K562 (cell line): ENCODE results near the gene IL17RA. TPM values are rescaled to one million over a fixed set of nuclear protein-coding genes. Genes with fewer than 3 reads are reported as not detected.
A peak's percentile ranks its signal among the peaks of the same experiment; 100 is the strongest.

Source experiments
- ATAC-seq: fragments of 200-7000 bp; cut with Tn5 transposase; 3 replicates; pipeline ENCODE4 v1.9.1; 2020; ENCODE audit warnings: moderate library complexity
- BruUV-seq: library from RNA; stranded (reverse); fragments of 400-500 nt; replicated peaks from 2 replicates; lab custom pipeline; 2021; lab: Mats Ljungman, UMichigan
- CTCF ChIA-PET: fragments of 300-600 bp; formaldehyde crosslinking; extraction: SDS; loops from one replicate; lab custom pipeline; 2021; ENCODE audit warnings: low intra/inter-chr PET ratio; lab: Yijun Ruan, JAX
- POLR2A ChIA-PET: fragments of 300-600, 350-650 bp; sonication (Branson Sonifier 250); formaldehyde crosslinking; extraction: SDS; loops from one replicate; lab custom pipeline; 2021; ENCODE audit warnings: antibody characterized with exemption, inconsistent platforms; lab: Yijun Ruan, JAX
- DNase-seq, 4 experiments: peaks; one replicate each; pipeline versions ENCODE4 v3.0.0 to v3.0.0-alpha.2; 2011 to 2018; ENCODE audit warnings: low spot score in 3 of 4, mixed read lengths in 3 of 4; ENCODE audit errors: extremely low read depth in 1 of 4
- FAIRE-seq: peaks from 2 replicates; lab custom pipeline; 2011; peaks lifted over from hg19 to GRCh38; lab: Jason Lieb, UNC
- H2AFZ ChIP-seq: 2 replicates; pipeline ENCODE4 v1.6.0; 2011; ENCODE audit warnings: low read depth, low read length, control low read depth, inconsistent platforms
- H3K27ac ChIP-seq: fragments of 200-600 bp; 3 replicates; pipeline ENCODE4 v1.8.0; 2011; ENCODE audit warnings: low read depth, mild to moderate bottlenecking, control low read depth, inconsistent platforms, low read length, moderate library complexity, mixed read lengths; ENCODE audit errors: extremely low read depth
- H3K27me3 ChIP-seq, 2 experiments: fragments of 300-600 bp in 1 of 2; 2 replicates in 1 of 2; 3 replicates in 1 of 2; pipeline versions ENCODE4 v1.6.0 to v1.8.0; 2011; ENCODE audit warnings: inconsistent platforms in 2 of 2, low read length in 2 of 2, mild to moderate bottlenecking in 1 of 2, mixed read lengths in 1 of 2, moderate library complexity in 1 of 2; ENCODE audit not compliant: control insufficient read depth in 2 of 2, insufficient read depth in 2 of 2
- H3K36me3 ChIP-seq: fragments of 300-600 bp; 3 replicates; pipeline ENCODE4 v1.8.0; 2011; ENCODE audit warnings: mild to moderate bottlenecking, low read length, inconsistent platforms; ENCODE audit not compliant: control insufficient read depth, insufficient read depth
- H3K4me1 ChIP-seq, 2 experiments: fragments of 200-600 bp in 1 of 2; replicated peaks in 1 of 2; 2 replicates in 1 of 2; 3 replicates in 1 of 2; pipeline versions ENCODE4 v1.5.1 to v1.8.0; 2011; ENCODE audit warnings: inconsistent platforms in 2 of 2, low read length in 2 of 2, mild to moderate bottlenecking in 1 of 2, mixed read lengths in 1 of 2, moderate library complexity in 1 of 2; ENCODE audit not compliant: control insufficient read depth in 2 of 2, insufficient read depth in 2 of 2
- H3K4me2 ChIP-seq: 2 replicates; pipeline ENCODE4 v1.6.1; 2011; ENCODE audit warnings: low read length, control low read depth, inconsistent platforms, mixed read lengths; ENCODE audit not compliant: insufficient read depth
- H3K4me3 ChIP-seq: fragments of 200-600 bp; sonication (generic), shearing (Covaris generic); 2 replicates; pipeline ENCODE4 v1.5.1; 2016; ENCODE audit warnings: control low read depth, inconsistent platforms
- H3K79me2 ChIP-seq: fragments of 200-600 bp; 3 replicates; pipeline ENCODE4 v1.8.0; 2011; ENCODE audit warnings: low read length, inconsistent platforms; ENCODE audit not compliant: control insufficient read depth, insufficient read depth
- H3K9ac ChIP-seq, 2 experiments: 2 replicates each; pipeline versions ENCODE4 v1.6.0 to v1.6.1; 2011; ENCODE audit warnings: low read depth in 2 of 2, low read length in 2 of 2, control low read depth in 1 of 2, inconsistent platforms in 1 of 2, mild to moderate bottlenecking in 1 of 2, mixed read lengths in 1 of 2; ENCODE audit not compliant: insufficient read depth in 1 of 2
- H3K9me1 ChIP-seq: one replicate; pipeline ENCODE4 v1.6.0; 2011; ENCODE audit warnings: inconsistent platforms, mild to moderate bottlenecking, low read length, moderate library complexity; ENCODE audit not compliant: control insufficient read depth, insufficient read depth
- H3K9me3 ChIP-seq: replicated peaks from 2 replicates; pipeline ENCODE4 v1.5.1; 2011; ENCODE audit warnings: low read depth, low read length, inconsistent platforms; ENCODE audit not compliant: control insufficient read depth, insufficient read depth
- H4K20me1 ChIP-seq: replicated peaks from 2 replicates; pipeline ENCODE4 v1.6.1; 2011; ENCODE audit warnings: low read length, inconsistent platforms, mixed read lengths; ENCODE audit not compliant: control insufficient read depth, insufficient read depth
- NEUROD1 ChIP-seq: fragments of 150-350 bp; IDR thresholded peaks from 2 replicates; pipeline ENCODE4 v1.6.1; 2014; ENCODE audit warnings: borderline replicate concordance, low read length, low read depth; ENCODE audit not compliant: partially characterized antibody
- TSC22D4 ChIP-seq: fragments of 450-650 bp; IDR thresholded peaks from 2 replicates; pipeline ENCODE4 v1.6.1; 2016; ENCODE audit warnings: missing genetic modification characterization, missing biosample characterization, control low read depth
- WGBS: fragments of 100-300 bp; shearing (Covaris generic); methylation state at CpG from one replicate; pipeline ENCODE4 v1.1.6; 2016; ENCODE audit warnings: low coverage, mixed read lengths; ENCODE audit not compliant: insufficient coverage; ENCODE audit errors: missing lambda C conversion rate; 5-methylcytosine and 5-hydroxymethylcytosine counted together
- in situ Hi-C: fragments of 300-500 bp; cut with MboI; formaldehyde crosslinking; loops from 4 replicates; pipeline ENCODE4 v1.15.0; 2018; ENCODE audit warnings: inconsistent platforms, mixed read lengths
- intact Hi-C: fragments of 100-400 bp; cut with micrococcal nuclease; formaldehyde crosslinking; loops from 2 replicates; pipeline ENCODE4 v1.14.2; 2022
- polyA plus RNA-seq, 8 experiments: library from polyadenylated mRNA; depleted of rRNA in 4 of 8; stranded (reverse) in 5 of 8; unstranded in 3 of 8; fragments of >200 nt; fragmentation: Nextera tagmentation in 2 of 8; fragmentation: Illumina TruSeq in 1 of 8; extraction: Ambion mirVana in 2 of 8; extraction: Trizol in 1 of 8; gene quantifications; 2 replicates each; pipeline versions ENCODE4 v1.2.1 to v1.2.3, GENCODE V29; 2011 to 2014; ENCODE audit warnings: inconsistent platforms in 1 of 8, missing spikeins in 1 of 8
- total RNA-seq, 7 experiments: library from RNA; depleted of rRNA in 6 of 7; stranded (reverse); fragments of >200 nt in 6 of 7; fragmentation: Illumina TruSeq in 2 of 7; extraction: Trizol in 2 of 7; gene quantifications; 2 replicates each; pipeline versions ENCODE4 v1.2.1 to v1.2.3, GENCODE V29; 2011 to 2021; ENCODE audit warnings: low replicate concordance in 1 of 7
- TF ChIP-seq, protein P1 (sequence below): fragments of 250-450 bp; sonication (Bioruptor Pico); IDR thresholded peaks from 2 replicates; pipeline ENCODE4 v1.8.0; 2021; ENCODE audit warnings: borderline replicate concordance, mild to moderate bottlenecking, moderate library complexity; ENCODE audit not compliant: poor library complexity, severe bottlenecking
- TF ChIP-seq, protein P2 (sequence below): sonication (generic); formaldehyde crosslinking; IDR thresholded peaks from 2 replicates; pipeline ENCODE4 v1.8.1; 2023; ENCODE audit warnings: missing genetic modification reagents, mild to moderate bottlenecking, borderline replicate concordance
- TF ChIP-seq, protein P3 (sequence below): fragments of 450-650 bp; conservative IDR thresholded peaks from 2 replicates; pipeline ENCODE4 v1.6.1; 2016; ENCODE audit warnings: missing genetic modification characterization, low read depth, mild to moderate bottlenecking, control low read depth, missing compliant biosample characterization

The IL17RA gene
- total and polyA plus RNA-seq, 9 of the 15 experiments (the other 6 are each of a cell fraction or from before 2014, with no cell fraction given): 0.17 to 11.8 (median 3.7) TPM

DNA sequence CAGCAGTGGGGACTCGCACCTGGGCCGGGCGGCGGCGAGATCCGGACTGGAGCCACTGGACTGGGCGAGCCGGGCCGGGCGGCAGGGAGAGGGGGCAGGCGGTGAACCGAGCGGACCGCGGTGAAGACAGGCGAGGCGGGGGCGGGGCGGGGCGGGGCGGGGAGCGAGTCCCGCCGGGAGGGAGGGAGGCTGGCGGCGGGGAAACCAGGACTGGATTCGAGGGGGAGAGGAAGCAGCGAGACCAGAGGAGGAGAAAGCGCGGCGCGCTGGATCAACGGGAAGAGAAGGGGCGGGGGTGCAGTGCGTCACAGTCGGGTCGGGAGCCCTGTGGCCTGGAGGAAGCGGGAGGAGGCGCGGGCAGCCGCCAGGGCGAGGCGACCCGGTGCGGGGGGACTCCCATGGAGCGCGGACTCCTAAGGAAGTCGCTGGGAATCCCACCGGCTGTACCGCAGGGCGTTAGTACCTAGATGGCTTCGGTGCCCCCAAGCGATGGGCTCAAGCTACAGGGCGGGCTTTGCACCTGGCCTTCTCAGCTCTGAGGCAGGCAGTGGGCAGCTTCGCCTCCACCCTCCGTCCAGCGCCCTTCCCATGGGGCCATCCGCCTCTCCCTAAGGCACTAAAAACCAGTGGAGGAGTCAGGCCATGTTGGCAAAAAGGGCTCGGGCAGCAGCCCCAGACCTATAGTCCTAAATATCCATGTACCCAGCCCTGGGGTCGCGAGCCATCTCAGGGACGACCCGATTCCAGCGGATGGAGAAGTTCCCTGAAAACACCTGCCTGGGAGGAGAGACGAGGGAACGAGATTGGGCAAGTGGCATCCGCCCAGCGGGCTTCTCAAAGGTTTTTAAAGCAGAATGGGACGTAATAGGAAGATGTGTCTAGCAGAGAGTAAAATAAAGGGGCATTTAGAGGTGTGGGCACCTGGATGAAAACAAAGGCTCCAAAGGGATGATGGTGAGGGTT, 36.7 kb downstream of the IL17RA start, which contains the start of gene TMEM121B:
Gene TMEM121B, minus strand, starts transcription at position 128 of the 963 bp plus-strand sequence. CDS start 233 bp downstream, outside the sequence.
- POLR2A ChIA-PET: interaction anchor here (0.6 kb wide), 1 partner anchor 42 kb away, joined by 3 read pairs; no protein-coding TSS in a partner anchor
- no peaks in the 10 kb centered on the region for H3K9me3 ChIP-seq
- no TSS peak for BruUV-seq
- H2AFZ ChIP-seq: no peak within 1 kb of the TSS
- DNase-seq (peak; percentile 41 to 81 (median 61)), ATAC-seq (peak; percentile 49), FAIRE-seq (no peak)
- in situ Hi-C loops: no loop called here
- 25% methylated on average over 36 of the region's 69 CpGs for WGBS
- peaks cover 0 to 25% of the 10 kb centered on the region in 2 experiments; a peak in 2 of 5 replicates for H3K4me1 ChIP-seq
- no peaks in the 10 kb centered on the region for H3K9me1 ChIP-seq
- H3K9ac ChIP-seq: no peak within 1 kb of the TSS
- CTCF ChIA-PET: no interaction called here
- no peak within 1 kb of the TSS for H3K27ac ChIP-seq
- no peaks in the 10 kb centered on the region for H3K36me3 ChIP-seq
- intact Hi-C loops: loop anchor here (5.0 kb wide), 1 partner anchor 51 kb away; no protein-coding TSS in a partner anchor
- peaks cover 13% of the 10 kb centered on the region for H4K20me1 ChIP-seq
- H3K4me2 ChIP-seq: no peak within 1 kb of the TSS
- H3K79me2 ChIP-seq: no peaks in the 10 kb centered on the region
- TF ChIP-seq, protein P1, sequence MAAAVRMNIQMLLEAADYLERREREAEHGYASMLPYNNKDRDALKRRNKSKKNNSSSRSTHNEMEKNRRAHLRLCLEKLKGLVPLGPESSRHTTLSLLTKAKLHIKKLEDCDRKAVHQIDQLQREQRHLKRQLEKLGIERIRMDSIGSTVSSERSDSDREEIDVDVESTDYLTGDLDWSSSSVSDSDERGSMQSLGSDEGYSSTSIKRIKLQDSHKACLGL (CRISPR knock-in tag): no peak
- TF ChIP-seq NEUROD1 (peak; percentile 49), TSC22D4 (tag) (no peak)
- TF ChIP-seq, protein P2, sequence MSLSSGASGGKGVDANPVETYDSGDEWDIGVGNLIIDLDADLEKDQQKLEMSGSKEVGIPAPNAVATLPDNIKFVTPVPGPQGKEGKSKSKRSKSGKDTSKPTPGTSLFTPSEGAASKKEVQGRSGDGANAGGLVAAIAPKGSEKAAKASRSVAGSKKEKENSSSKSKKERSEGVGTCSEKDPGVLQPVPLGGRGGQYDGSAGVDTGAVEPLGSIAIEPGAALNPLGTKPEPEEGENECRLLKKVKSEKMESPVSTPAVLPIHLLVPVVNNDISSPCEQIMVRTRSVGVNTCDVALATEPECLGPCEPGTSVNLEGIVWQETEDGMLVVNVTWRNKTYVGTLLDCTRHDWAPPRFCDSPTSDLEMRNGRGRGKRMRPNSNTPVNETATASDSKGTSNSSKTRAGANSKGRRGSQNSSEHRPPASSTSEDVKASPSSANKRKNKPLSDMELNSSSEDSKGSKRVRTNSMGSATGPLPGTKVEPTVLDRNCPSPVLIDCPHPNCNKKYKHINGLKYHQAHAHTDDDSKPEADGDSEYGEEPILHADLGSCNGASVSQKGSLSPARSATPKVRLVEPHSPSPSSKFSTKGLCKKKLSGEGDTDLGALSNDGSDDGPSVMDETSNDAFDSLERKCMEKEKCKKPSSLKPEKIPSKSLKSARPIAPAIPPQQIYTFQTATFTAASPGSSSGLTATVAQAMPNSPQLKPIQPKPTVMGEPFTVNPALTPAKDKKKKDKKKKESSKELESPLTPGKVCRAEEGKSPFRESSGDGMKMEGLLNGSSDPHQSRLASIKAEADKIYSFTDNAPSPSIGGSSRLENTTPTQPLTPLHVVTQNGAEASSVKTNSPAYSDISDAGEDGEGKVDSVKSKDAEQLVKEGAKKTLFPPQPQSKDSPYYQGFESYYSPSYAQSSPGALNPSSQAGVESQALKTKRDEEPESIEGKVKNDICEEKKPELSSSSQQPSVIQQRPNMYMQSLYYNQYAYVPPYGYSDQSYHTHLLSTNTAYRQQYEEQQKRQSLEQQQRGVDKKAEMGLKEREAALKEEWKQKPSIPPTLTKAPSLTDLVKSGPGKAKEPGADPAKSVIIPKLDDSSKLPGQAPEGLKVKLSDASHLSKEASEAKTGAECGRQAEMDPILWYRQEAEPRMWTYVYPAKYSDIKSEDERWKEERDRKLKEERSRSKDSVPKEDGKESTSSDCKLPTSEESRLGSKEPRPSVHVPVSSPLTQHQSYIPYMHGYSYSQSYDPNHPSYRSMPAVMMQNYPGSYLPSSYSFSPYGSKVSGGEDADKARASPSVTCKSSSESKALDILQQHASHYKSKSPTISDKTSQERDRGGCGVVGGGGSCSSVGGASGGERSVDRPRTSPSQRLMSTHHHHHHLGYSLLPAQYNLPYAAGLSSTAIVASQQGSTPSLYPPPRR (CRISPR knock-in tag): no peak
- TF ChIP-seq, protein P3, sequence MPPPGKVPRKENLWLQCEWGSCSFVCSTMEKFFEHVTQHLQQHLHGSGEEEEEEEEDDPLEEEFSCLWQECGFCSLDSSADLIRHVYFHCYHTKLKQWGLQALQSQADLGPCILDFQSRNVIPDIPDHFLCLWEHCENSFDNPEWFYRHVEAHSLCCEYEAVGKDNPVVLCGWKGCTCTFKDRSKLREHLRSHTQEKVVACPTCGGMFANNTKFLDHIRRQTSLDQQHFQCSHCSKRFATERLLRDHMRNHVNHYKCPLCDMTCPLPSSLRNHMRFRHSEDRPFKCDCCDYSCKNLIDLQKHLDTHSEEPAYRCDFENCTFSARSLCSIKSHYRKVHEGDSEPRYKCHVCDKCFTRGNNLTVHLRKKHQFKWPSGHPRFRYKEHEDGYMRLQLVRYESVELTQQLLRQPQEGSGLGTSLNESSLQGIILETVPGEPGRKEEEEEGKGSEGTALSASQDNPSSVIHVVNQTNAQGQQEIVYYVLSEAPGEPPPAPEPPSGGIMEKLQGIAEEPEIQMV (tag): peak; percentile 60; the same call in 1 of the 2 replicates
- peak within 1 kb of the TSS; percentile 26 for H3K4me3 ChIP-seq
- H3K27me3 ChIP-seq: peaks cover 29 to 62% of the 10 kb centered on the region in 2 experiments
